HEK293 (cell line): ENCODE data around the gene EIF2S3.

Experiments used
- FEZF1 ChIP-seq: fragments of 450-650 bp; formaldehyde crosslinking; IDR thresholded peaks from 2 replicates; pipeline ENCODE4 v1.5.1; 2016; ENCODE audit warnings: missing biosample characterization, missing genetic modification characterization
- GFI1B ChIP-seq: fragments of 450-650 bp; formaldehyde crosslinking; IDR thresholded peaks from 2 replicates; pipeline ENCODE4 v1.5.1; 2016; ENCODE audit warnings: missing biosample characterization, missing genetic modification characterization
- HOXA7 ChIP-seq: sonication (generic); formaldehyde crosslinking; IDR thresholded peaks from 2 replicates; pipeline ENCODE4 v1.8.1; 2022; ENCODE audit warnings: missing genetic modification reagents, borderline replicate concordance
- HOXD13 ChIP-seq: sonication (generic); formaldehyde crosslinking; IDR thresholded peaks from 2 replicates; pipeline ENCODE4 v1.8.0; 2022; ENCODE audit warnings: missing genetic modification reagents, borderline replicate concordance
- KLF9 ChIP-seq: fragments of 450-650 bp; formaldehyde crosslinking; IDR thresholded peaks from 2 replicates; pipeline ENCODE4 v1.5.1; 2016; ENCODE audit warnings: missing biosample characterization, missing genetic modification characterization, low read depth
- REST ChIP-seq: fragments of 450-650 bp; formaldehyde crosslinking; IDR thresholded peaks from 2 replicates; pipeline ENCODE4 v1.5.1; 2016; ENCODE audit warnings: missing biosample characterization, missing genetic modification characterization
- SP3 ChIP-seq: fragments of 450-650 bp; formaldehyde crosslinking; IDR thresholded peaks from 2 replicates; pipeline ENCODE4 v1.5.1; 2016; ENCODE audit warnings: missing biosample characterization, missing genetic modification characterization
- TCF7L2 ChIP-seq: IDR thresholded peaks from 2 replicates; pipeline ENCODE4 v1.6.1; 2011; ENCODE audit warnings: low read depth, mild to moderate bottlenecking, inconsistent platforms, low read length, moderate library complexity, borderline replicate concordance
- ZBTB7A ChIP-seq: fragments of 450-650 bp; formaldehyde crosslinking; IDR thresholded peaks from 2 replicates; pipeline ENCODE4 v1.5.1; 2016; ENCODE audit warnings: low read depth, missing biosample characterization, missing genetic modification characterization
- ZNF10 ChIP-seq: fragments of 450-650 bp; formaldehyde crosslinking; IDR thresholded peaks from 2 replicates; pipeline ENCODE4 v1.5.1; 2017; ENCODE audit warnings: missing biosample characterization, missing genetic modification characterization
- ZNF146 ChIP-seq: fragments of 450-650 bp; formaldehyde crosslinking; IDR thresholded peaks from 2 replicates; pipeline ENCODE4 v1.5.1; 2016; ENCODE audit warnings: missing biosample characterization, missing genetic modification characterization
- ZNF311 ChIP-seq: fragments of 450-650 bp; formaldehyde crosslinking; IDR thresholded peaks from 2 replicates; pipeline ENCODE4 v1.5.1; 2017; ENCODE audit warnings: missing biosample characterization, missing genetic modification characterization, borderline replicate concordance
- ZNF37A ChIP-seq: fragments of 450-650 bp; IDR thresholded peaks from 2 replicates; pipeline ENCODE4 v1.5.1; 2018; ENCODE audit warnings: missing biosample characterization, missing genetic modification characterization
- ZNF48 ChIP-seq: fragments of 450-650 bp; formaldehyde crosslinking; IDR thresholded peaks from 2 replicates; pipeline ENCODE4 v1.5.1; 2016; ENCODE audit warnings: missing biosample characterization, missing genetic modification characterization
- ZNF555 ChIP-seq: fragments of 450-650 bp; formaldehyde crosslinking; conservative IDR thresholded peaks from 2 replicates; pipeline ENCODE4 v1.5.1; 2017; ENCODE audit warnings: missing biosample characterization, mild to moderate bottlenecking, missing genetic modification characterization, inconsistent platforms
- ZNF76 ChIP-seq: fragments of 450-650 bp; formaldehyde crosslinking; IDR thresholded peaks from 2 replicates; pipeline ENCODE4; 2016; ENCODE audit warnings: low read depth, missing biosample characterization, missing genetic modification characterization, borderline replicate concordance
- ZSCAN18 ChIP-seq: fragments of 450-650 bp; formaldehyde crosslinking; IDR thresholded peaks from 2 replicates; pipeline ENCODE4 v1.5.1; 2016; ENCODE audit warnings: missing biosample characterization, missing genetic modification characterization
- TF ChIP-seq, protein P1 (sequence below): fragments of 450-650 bp; formaldehyde crosslinking; IDR thresholded peaks from 2 replicates; pipeline ENCODE4 v1.5.1; 2016; ENCODE audit warnings: missing biosample characterization, missing genetic modification characterization
- TF ChIP-seq, protein P2 (sequence below): fragments of 450-650 bp; formaldehyde crosslinking; conservative IDR thresholded peaks from 2 replicates; pipeline ENCODE4 v1.5.1; 2016; ENCODE audit warnings: low read depth, missing biosample characterization, missing genetic modification characterization
- TF ChIP-seq, protein P3 (sequence below): fragments of 450-650 bp; formaldehyde crosslinking; IDR thresholded peaks from 2 replicates; pipeline ENCODE4 v1.5.1; 2016; ENCODE audit warnings: missing biosample characterization, missing genetic modification characterization

Gene EIF2S3

DNA sequence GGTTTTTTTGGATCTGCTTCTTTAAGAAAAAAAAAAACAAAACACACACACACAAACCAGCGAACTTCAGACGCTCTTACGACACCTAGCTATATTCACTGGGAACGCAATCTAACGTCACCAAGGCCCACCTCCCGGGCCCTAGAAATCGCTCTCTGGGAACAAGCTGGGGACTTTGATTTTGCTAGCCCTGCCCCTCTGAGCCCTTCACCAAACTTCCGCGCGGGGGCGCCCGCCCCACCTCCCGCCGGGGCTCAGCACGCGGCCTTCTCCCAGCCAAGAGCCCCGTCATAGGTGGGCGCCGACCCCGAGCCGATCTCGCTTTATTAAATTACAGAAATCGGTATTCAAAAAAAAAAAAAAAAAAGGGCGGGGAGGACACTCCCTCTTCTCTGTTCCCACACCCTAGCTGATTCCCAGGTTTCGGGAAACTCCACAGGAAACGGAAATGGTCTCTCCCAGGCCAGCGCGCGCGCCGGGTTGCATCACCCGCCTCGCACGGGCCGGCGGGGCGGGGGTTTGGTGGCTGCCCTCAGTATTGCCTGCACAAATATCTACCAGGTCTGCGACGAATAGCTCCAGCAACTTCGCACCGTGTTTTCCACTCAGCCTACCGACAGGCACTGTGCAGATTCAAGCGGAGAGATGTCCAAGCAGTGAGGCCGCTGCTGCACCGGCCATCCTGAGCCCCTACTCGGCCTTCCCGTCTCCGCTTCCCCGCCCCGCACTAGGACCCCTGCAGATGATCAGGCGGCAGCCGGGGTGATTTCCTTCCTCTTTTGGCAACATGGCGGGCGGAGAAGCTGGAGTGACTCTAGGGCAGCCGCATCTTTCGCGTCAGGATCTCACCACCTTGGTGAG, at the start of gene EIF2S3 (continued):
- TF ChIP-seq, protein P1, sequence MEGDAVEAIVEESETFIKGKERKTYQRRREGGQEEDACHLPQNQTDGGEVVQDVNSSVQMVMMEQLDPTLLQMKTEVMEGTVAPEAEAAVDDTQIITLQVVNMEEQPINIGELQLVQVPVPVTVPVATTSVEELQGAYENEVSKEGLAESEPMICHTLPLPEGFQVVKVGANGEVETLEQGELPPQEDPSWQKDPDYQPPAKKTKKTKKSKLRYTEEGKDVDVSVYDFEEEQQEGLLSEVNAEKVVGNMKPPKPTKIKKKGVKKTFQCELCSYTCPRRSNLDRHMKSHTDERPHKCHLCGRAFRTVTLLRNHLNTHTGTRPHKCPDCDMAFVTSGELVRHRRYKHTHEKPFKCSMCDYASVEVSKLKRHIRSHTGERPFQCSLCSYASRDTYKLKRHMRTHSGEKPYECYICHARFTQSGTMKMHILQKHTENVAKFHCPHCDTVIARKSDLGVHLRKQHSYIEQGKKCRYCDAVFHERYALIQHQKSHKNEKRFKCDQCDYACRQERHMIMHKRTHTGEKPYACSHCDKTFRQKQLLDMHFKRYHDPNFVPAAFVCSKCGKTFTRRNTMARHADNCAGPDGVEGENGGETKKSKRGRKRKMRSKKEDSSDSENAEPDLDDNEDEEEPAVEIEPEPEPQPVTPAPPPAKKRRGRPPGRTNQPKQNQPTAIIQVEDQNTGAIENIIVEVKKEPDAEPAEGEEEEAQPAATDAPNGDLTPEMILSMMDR (tag by site-specific recombination): peak; percentile 88
- TF ChIP-seq, protein P2, sequence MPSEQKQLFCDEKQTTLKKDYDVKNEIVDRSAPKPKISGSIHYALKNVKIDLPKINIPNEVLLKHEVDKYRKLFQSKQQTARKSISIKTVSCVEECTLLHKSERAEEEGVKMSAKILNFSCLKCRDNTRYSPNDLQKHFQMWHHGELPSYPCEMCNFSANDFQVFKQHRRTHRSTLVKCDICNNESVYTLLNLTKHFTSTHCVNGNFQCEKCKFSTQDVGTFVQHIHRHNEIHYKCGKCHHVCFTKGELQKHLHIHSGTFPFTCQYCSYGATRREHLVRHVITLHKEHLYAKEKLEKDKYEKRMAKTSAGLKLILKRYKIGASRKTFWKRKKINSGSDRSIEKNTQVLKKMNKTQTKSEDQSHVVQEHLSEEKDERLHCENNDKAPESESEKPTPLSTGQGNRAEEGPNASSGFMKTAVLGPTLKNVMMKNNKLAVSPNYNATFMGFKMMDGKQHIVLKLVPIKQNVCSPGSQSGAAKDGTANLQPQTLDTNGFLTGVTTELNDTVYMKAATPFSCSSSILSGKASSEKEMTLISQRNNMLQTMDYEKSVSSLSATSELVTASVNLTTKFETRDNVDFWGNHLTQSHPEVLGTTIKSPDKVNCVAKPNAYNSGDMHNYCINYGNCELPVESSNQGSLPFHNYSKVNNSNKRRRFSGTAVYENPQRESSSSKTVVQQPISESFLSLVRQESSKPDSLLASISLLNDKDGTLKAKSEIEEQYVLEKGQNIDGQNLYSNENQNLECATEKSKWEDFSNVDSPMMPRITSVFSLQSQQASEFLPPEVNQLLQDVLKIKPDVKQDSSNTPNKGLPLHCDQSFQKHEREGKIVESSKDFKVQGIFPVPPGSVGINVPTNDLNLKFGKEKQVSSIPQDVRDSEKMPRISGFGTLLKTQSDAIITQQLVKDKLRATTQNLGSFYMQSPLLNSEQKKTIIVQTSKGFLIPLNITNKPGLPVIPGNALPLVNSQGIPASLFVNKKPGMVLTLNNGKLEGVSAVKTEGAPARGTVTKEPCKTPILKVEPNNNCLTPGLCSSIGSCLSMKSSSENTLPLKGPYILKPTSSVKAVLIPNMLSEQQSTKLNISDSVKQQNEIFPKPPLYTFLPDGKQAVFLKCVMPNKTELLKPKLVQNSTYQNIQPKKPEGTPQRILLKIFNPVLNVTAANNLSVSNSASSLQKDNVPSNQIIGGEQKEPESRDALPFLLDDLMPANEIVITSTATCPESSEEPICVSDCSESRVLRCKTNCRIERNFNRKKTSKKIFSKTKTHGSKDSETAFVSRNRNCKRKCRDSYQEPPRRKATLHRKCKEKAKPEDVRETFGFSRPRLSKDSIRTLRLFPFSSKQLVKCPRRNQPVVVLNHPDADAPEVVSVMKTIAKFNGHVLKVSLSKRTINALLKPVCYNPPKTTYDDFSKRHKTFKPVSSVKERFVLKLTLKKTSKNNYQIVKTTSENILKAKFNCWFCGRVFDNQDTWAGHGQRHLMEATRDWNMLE (tag by site-specific recombination): peak; percentile 86
- TF ChIP-seq HOXA7 (CRISPR knock-in tag) (no peak), KLF9 (peak; percentile 83), SP3 (tag by site-specific recombination) (peak; percentile 91), HOXD13 (CRISPR knock-in tag) (no peak), ZNF48 (tag by site-specific recombination) (no peak), ZNF10 (tag by site-specific recombination) (peak; percentile 6; the same call in 1 of the 2 replicates), FEZF1 (tag by site-specific recombination) (peak; percentile 70), ZNF311 (tag by site-specific recombination) (no peak), ZNF146 (tag by site-specific recombination) (no peak), ZNF555 (tag by site-specific recombination) (no peak), ZSCAN18 (tag by site-specific recombination) (peak; percentile 78; the same call in 1 of the 2 replicates), TCF7L2 (no peak), ZBTB7A (tag by site-specific recombination) (peak; percentile 17; the same call in 1 of the 2 replicates), GFI1B (tag by site-specific recombination) (no peak), ZNF76 (tag by site-specific recombination) (peak; percentile 90), ZNF37A (tag by site-specific recombination) (no peak), REST (tag by site-specific recombination) (no peak)
- TF ChIP-seq, protein P3, sequence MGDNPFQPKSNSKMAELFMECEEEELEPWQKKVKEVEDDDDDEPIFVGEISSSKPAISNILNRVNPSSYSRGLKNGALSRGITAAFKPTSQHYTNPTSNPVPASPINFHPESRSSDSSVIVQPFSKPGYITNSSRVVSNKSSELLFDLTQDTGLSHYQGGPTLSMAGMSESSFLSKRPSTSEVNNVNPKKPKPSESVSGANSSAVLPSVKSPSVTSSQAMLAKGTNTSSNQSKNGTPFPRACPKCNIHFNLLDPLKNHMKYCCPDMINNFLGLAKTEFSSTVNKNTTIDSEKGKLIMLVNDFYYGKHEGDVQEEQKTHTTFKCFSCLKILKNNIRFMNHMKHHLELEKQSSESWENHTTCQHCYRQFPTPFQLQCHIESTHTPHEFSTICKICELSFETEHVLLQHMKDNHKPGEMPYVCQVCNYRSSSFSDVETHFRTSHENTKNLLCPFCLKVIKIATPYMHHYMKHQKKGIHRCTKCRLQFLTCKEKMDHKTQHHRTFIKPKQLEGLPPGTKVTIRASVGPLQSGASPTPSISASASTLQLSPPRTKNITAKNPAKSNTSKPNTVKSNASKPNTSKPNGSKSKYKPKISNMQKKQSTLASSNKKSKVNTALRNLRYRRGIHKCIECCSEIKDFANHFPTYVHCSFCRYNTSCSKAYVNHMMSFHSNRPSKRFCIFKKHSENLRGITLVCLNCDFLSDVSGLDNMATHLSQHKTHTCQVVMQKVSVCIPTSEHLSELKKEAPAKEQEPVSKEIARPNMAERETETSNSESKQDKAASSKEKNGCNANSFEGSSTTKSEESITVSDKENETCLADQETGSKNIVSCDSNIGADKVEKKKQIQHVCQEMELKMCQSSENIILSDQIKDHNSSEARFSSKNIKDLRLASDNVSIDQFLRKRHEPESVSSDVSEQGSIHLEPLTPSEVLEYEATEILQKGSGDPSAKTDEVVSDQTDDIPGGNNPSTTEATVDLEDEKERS (tag by site-specific recombination): no peak
